Activated naive CD4-positive, alpha-beta T cell treated with anti-CD3 and anti-CD28 coated beads, Interleukin-2, amount 50 U/mL, for 16 hours (primary cell): Measurements from ENCODE around the gene TTC28.

Source experiments
- DNase-seq: peaks from one replicate; pipeline ENCODE4 v3.0.0-alpha.2; 2020

TTC28 gene

DNA sequence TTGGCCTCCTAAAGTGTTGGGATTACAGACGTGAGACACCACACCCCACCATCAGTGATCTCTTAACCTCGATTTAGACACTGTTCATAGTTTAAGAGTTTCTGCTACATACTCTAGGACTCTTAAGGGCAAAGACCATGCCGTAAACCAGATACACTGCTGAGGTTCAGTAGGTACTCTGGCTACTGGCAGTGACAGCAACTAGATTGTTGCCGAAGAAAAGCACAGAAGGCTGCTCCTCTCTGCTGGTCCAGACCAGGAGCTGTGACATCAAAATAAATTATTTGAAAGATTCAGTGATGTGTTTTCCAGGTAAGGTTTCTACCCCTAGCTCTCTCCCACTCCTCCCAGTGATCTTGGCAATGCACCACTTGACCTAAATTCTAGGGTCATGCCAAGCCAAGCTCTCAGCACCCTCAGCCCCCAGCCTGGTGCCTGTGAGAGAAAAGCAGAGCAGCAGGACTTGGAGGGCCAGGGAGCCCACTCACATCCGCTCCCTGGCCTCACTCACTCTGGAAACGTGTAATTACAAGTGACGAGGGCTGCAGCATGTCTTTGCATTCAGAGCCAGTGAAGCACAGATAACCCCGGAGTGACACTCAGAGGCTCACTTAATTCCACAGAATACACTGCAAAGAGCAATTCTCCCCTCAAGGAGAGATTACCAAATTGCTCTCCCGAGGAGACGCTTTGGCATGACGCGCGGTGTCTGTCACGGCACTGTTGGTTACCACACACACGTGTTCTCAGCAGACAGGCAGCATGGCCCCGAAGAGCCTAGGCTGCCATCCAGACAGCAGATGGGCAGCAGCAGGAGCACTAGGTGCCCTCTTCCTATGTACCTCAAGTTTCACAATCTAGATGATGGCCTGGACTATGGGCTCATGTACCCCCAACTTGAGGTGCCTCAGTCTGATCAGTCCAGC lies 663.7 kb downstream of the TTC28 start:
- DNase-seq, result no peak

DNA sequence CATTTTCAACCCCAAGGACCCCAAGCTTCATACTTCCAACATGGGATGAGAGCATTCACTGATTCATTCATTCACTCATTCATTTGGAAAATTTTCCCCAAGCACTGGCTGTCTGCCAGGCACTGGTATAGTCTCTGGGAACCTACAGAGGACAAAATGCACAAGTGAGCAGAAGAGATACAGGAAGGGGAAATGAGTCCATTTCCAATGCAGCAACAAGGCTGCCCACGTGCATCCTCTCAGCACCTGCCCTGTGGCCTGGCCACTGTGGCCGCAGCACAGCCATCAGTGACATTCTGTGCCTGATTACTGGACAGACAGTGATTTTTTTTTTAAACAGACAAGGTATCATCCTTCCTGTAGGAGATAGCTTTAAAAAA lies 664.6 kb downstream of the TTC28 start:
- DNase-seq, result no peak

DNA sequence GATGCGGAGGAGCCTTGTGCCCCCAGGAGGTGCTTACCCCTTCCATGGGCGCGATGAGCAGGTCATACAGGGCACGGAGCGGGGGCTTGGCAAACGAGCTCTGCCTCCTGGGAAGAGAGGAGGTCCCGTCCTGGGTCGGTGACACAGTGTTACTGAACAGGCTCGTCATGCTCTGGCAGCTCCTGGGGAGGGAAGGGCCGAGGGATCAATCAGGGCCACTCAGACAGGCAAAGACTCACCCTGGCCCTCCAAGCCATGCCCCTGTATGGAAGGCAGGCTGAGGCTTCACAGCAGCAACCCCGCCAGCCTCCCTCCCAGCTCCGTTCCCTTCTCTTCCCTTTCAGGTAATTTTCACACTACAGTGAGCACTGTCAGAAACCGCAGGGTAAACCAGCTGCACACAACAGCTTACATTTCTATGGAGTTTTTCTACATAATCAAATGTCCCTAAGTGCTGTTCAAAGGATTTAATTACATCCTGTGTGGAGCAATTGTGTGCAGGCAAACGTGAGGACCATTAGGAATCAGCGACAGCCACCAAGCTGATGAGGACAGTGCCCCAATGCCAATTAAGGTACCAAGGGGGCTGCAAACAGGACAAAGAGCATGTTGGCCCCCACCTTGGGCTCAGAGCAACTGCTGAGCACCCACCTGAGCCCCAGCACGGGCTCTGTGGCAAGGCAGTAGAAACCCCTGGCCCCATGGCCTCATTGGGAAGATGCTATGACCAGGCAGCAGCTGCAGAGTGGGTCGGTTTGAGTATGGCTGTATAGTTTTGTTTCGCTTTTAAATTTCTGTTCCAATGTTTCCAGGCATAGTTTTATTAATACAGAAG lies 665.2 kb downstream of the TTC28 start:
- DNase-seq, result no peak

DNA sequence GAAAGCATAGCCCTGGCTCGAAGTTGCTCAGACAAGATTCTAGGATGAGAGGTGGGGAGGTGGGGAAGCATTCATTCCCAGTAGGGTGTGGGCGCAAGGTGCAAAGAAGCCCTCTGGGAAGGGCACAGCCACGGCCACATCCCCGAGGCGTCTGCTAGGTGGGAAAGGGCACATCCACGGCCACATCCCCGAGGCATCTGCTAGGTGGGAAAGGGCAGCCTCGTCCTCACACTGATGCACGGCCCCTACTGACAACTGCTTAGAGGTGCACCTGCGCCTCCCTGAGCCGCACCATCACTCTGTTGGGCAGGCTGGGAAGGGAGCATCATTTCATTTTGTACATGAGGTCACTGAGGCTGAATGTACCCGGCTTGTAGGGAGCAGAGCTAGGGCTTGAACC lies 666.0 kb downstream of the TTC28 start:
- no peak for DNase-seq

DNA sequence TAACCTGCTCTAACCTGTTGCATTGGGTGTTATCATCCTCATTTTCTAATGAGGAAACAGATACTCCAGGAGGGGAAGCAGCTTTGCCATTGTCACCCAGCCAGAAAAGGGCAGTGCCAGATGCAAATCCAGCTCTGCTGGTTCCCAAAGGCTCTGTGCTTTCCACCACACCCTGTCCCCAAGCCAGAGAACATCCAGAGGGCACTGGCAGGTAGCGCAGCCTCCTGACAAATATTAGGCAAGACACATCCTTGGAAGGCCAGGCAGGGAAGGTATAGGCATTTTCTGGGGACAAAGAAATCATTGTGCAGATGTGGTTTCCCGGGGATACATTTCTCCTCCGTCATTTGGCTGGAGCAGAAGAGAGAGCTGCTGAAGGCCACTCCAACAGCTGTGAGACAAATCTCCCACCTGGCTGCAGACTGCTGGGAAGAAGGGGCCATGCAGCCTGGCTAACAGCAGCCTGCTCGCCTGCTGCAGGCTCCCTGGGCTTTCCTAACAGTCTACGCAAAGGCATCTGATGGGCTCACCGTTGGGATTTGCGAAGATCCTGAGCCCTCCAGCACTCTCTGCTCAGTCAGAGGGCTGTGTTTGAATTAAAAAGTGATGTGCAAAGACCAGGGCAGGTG lies 666.7 kb downstream of the TTC28 start:
- no peak for DNase-seq

DNA sequence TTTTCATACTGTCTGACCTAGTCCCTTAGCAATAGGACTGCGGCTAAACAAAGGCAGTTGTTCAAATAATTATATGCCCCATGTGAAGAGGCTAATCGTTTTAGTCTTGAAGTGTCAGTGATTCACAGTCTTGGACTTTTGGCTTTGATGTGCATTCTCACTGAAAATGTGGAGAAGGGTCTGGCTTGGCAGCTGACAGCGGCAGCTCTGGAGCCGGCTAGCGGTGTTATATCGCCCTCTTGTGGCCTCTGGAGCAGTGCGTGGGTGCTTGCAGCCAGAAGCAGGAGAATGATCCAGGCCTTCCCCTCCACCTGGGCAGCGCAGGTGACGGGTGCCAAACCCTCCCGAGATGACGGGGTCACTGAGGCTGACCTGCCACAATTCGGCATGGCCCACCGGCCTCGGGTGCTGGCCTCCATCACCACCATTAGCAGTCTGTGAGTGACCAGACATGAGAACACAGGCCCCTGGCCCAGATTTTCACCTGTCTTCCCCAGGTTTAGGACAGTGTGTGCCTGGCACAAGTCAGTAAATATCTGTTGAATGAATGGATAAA lies 670.3 kb downstream of the TTC28 start:
- peak; percentile 75 for DNase-seq

DNA sequence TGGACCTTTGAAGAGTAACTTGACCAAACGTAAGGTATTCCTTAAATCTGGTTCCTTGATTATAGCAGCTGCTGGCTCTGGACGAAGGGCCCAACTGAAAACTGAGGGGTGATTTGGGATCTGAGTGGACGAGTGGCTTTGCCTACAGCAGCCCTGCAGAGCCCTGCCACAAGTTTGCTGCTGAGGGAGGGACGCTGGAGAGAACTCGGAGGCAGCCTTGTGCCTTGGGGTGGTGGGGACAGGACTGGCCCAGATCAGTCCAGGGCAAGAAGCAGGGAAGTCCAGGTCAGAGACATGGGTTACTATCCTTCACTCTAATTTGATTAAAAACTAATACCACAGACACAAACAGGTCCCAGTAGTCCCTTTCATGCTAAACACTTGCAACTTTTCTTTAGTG lies 671.0 kb downstream of the TTC28 start:
- DNase-seq, result no peak

DNA sequence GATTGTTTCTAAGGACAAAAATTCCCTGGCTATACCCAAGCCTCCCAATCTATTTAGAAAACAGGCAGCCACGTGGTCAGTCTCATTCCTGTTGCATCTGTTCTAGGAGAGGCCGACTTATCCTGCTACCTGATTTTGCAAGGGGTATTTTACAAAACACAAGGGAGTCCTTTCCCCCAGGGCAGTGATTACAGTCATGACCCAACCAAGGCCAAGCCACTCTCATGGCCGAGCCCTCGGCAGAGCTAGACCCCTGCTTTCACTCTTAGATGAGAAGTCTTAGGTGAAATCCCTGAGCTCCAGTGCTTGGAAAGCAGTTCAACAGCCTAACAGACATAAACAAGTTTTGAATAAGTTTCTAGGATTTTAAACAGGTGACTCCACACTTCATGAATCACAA lies 671.6 kb downstream of the TTC28 start:
- DNase-seq, result no peak

DNA sequence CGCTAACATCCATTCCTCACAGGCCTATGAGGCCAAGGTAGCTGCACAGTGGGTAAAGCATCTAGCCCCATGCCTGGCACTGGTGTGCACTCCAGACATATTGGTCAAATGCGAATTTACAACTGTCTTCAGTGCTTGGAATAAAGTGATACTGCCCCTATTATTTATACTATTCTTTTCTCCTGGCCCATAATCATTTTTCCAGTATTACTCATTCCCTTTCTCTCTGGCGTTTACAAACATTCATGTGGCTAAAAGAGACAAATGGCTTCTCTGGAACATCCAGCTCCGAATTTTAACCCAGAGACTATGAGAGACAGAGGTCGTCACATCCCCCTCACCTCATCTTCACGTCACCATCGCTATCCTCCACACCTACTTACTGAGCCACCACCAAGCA lies 673.4 kb downstream of the TTC28 start:
- no peak for DNase-seq

DNA sequence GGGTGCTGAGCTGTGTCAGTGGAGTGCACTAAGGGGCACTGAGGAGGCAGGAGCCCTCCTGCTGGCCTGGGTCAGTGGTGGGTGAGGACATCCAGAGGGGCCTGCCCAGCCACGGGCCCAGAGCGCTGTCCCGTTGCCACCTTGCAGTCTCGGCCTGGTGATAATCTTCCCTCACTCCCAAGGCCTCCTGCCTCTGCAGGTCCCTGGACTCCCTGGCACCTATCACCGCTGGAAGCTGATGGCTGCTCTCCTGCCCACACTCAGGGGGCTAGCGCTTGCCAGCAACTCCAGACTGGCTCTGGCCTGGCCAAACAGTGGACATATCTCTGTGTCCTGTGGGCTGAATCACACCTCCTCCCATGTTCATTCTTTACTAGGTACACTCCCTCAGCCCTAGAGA lies 674.1 kb downstream of the TTC28 start:
- DNase-seq, result no peak

DNA sequence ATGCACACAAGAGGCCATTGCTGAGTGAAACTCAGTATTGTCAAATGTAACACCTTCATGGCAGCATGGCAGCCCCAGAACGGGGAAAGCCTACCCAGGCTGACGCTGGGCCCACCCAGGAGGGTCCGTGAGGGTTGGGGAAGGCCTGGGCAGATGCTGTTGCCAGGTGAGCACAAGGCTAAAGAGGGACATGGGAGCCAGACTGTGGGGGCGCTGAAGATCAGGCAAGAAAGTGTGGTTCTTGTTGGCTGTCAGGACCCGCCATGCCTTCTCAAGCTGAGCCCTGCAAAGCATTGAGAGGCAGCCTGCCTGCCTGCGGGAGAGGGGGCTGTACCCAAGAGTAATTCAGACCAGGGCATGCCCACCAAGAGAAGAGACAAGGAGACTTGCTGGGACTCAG lies 675.6 kb downstream of the TTC28 start:
- DNase-seq, result no peak

DNA sequence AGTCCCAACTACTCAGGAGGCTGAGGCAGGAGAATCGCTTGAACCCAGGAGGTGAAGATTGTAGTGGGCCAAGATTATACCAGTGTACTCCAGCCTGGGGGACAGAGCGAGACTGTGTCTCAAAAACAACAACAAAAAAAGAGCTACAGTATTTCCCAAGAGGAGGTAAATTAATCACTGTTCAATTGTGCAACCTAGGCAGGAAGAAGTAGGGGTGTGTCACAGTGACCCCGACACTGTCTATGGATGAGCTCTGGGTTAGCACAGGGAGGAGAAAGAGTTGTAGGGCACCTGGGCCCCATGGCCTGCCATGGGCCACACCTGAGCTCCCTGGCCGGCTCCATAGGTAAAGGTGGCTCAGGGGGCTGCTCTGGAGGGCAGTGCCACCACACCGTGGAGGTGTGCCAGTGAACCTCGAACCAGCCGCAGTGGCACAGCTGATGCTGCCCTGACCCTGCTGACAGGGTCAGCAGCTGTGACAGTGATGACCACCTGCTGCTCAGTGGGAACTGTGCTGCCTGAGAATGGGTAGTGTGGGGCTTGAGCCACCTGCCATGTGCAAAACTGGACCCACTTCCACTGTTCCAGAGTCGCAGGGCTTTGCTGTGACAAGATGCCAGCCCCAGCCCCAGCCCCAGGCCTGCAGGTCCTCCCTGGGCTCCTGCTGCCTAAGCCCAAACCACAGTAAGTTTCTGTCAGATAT lies 676.6 kb downstream of the TTC28 start:
- DNase-seq, result no peak

DNA sequence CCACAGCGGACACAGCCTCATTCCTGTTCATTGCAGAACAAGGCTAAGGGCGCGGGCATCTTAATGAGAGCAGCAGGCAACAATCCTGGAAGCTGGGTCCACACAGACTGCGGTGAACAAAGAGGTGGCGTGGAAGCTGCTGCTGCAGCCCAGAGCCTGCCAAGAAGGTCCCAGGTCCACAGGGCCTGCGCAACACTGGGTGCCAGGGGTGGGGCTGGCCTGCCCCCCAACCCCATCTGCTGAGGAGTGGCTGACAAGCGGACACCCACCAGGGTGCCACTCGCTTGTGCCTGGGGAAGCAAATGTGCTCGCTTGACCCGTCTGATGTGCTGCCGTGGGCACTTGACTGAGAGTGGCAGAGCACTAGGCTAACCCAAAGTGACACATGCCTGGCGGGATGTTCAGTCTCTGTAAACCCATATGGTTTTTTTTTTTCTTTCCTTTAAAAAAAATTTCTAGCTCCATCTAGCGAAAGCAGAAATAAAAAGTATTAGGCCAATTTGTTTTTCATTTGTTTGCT lies 677.4 kb downstream of the TTC28 start:
- DNase-seq, result no peak

DNA sequence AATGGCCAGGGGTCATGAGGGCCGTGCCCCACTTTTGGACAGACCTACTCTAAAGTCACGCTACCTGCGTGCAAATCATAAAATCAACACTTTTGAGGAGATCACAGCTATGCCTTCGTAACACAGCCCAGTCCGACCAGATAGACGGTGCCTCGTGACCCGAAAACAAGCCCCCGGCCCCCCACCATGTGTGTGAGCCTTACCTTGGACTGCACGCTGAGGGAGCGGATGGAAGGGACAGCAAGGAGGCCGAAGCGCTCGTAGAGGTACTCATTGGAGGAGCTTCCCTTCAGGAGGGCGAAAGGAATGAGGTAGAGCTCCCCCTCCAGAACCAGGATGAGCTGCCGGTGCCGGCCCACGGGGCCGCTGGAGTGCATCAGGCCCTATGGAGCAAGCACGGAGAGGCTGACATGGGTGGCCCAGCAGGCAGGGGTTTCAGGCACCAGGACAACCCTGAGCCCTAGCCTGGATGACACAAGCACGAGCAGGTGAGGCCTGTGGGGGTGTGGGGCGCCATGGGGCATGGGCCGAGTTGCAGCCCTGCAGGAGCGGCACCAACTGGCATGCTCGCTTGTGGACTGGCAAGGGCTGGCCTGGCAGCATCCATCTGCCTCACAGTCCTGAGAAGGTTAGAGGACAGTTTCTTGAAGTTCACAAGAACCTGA lies 678.3 kb downstream of the TTC28 start:
- DNase-seq, result no peak

DNA sequence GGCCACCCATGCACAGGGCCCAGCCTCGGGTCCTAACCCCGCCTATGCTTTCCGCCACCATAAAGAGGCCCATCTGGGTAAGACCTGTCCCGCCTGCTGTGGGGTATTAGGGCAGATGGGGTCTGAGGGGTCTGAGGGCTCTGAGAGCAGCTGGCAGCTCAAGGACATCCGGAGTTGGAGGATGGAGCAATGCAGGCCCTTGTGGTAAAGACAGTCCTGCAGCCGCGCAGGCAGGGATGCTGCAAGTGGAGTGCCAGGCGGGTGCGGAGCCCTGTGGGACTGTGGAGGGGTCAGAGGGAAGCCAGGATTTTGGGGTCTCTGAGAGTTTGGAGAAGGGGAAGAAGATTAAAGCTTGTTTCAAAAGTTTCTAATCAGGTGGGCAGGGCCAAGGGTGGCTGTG lies 679.3 kb downstream of the TTC28 start:
- DNase-seq, result no peak

DNA sequence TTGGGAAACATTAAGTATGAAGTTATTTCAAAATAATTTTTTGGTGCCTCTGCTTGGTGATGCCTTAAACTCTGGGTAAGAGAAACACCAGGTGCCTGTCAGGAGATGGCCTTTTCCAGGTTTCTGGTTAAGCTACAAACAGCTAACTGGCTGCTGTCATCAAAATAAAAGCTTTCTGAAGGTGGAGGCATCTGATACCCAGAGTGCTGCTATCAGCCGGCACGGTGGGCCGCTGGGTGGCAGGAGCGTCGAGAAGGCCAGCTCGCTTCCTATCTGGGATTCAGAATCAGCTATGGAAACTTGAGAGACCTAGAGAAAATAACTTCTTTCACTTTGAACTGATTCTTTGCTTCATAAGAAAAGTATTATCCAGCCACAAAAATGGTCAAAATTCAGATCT lies 679.8 kb downstream of the TTC28 start:
- no peak for DNase-seq

DNA sequence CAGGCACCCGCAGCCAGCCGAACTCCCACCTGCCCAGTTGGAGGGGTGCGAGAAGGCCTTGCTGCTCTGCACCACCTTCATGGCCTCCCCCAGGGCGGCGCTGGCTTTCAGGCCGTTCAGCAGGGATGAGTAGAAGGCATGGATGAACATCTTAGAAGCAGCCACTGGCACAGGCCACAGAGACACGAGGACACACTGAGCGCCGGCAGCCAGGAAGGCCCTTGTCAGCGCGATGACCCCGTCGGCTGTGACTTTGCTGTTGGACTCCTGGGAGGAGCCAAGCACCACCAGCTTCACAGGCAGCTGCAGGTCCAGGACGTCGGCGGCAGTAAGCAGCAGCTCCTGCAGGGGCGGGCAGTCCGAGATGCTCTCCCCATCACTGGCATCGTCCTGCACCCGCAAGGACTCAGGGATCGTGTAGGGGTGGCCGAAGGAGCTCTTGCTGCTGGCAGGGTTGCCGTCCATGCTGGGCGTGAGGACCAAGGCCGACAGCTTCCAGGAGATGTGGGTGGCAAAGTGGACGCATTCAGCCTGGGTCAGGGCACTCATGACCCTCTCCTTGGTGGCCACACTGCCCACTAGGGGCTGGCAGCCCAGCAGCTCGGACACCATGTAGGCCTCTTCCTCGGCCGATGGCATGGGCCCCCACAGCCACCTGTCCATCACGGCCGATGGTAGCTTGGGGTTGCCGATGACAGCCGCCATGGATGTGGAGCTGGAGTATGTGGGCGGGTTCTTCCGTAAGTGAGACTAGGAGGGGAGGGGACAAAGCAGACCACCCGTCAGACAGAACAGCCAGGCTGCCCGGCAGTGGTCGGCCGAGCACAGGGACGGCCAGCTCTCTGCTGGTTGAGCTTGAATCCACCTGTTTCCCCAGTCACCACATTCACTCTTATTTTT lies 680.9 kb downstream of the TTC28 start:
- DNase-seq, result no peak

DNA sequence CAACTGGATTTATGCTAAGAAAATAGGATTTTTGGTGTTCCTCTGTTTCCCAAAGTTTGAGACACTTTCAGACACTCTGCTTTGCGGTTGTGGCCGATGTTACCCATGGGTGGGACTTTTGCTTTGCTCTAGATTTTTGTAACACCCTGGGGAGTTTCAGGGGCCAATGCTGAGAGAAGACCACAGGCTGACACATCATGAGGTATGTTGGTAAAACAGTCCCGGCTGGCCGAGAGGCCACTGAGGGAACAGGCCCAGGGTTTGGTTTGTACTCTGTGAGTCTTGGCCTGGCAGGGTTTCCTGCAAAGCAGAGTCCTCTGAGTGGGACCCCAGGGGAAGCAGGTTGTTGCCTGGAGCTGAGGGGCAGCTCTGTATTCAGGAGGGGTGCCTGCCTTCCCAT lies 682.1 kb downstream of the TTC28 start:
- no peak for DNase-seq

DNA sequence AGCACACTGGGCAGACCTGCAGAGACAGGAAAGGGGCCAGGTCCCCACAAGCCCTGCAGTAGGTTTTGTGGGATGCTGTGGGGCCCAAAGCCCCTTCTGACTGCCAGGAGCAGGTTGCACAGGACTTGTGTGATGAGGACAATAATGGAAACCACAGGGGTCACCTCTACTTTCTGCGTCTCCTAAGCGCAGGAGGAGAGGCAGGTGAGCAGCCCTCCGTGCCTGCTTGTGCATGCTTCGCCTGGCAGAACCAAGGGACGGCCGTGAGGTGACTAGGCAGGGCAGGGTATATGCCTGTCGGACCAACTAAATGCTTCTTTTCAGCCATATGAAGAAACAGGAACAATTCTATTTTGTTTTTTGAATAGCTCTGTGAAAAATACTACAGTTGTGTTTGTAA lies 682.7 kb downstream of the TTC28 start:
- DNase-seq, result no peak

DNA sequence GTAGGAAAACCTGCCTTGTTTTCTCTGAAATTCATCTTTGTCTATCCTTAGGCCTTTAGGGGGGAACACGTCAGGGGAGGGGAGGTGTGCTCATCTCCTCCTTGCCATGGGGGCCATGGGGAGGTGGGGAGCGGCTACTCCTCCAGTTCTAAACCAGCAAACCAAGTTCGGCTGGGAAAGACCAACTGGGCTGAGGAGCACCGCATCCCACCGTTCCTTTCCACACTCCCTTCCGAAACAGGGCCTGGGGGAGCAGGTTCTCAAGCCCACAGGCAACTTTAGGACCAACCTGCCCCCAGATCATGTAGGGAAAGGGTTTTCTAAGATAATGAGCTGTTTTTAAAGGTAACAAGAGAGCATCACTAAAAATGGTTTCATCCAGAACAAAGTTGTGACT lies 683.1 kb downstream of the TTC28 start:
- no peak for DNase-seq
